WTC11 (cell line): ENCODE measurements around the gene OBSCN. TPM values are rescaled to one million over a fixed set of nuclear protein-coding genes. Genes with fewer than 3 reads are reported as not detected.
A peak's percentile ranks its signal among the peaks of the same experiment; 100 is the strongest.

ENCODE experiments used
- ATAC-seq: fragments of 200-7000 bp; cut with Tn5 transposase; 2 replicates; pipeline ENCODE4 v1.10.0; 2021; ENCODE audit warnings: mild to moderate bottlenecking, moderate library complexity
- CTCF ChIA-PET: fragments of 300-600 bp; sonication (Branson Sonifier 250); formaldehyde crosslinking; loops from one replicate; lab custom pipeline; 2021; ENCODE audit warnings: antibody characterized with exemption; lab: Charles Lee
- POLR2A ChIA-PET: fragments of 350-600 bp; sonication (Branson Sonifier 250); formaldehyde crosslinking; loops from one replicate; lab custom pipeline; 2021; ENCODE audit warnings: antibody characterized with exemption; lab: Charles Lee
- DNase-seq: peaks from one replicate; pipeline ENCODE4 v3.0.0; 2021; ENCODE audit warnings: low spot score
- H3K27ac Mint-ChIP-seq: 2 replicates; pipeline ENCODE4 v1.8.0; 2021; ENCODE audit warnings: mixed read lengths
- H3K27me3 Mint-ChIP-seq: 2 replicates; pipeline ENCODE4 v1.8.0; 2021; ENCODE audit warnings: low read depth, mild to moderate bottlenecking, moderate library complexity, mixed read lengths
- H3K36me3 Mint-ChIP-seq: 2 replicates; pipeline ENCODE4 v1.8.0; 2021; ENCODE audit warnings: mixed read lengths
- H3K4me1 Mint-ChIP-seq: 2 replicates; pipeline ENCODE4 v1.8.0; 2022; ENCODE audit warnings: mixed read lengths
- H3K4me3 Mint-ChIP-seq: 2 replicates; pipeline ENCODE4 v1.8.0; 2021; ENCODE audit warnings: mild to moderate bottlenecking, moderate library complexity, mixed read lengths
- H3K9me3 Mint-ChIP-seq: 2 replicates; pipeline ENCODE4 v1.8.0; 2021; ENCODE audit warnings: mixed read lengths
- CBFB ChIP-seq: sonication (generic); formaldehyde crosslinking; IDR thresholded peaks from 2 replicates; pipeline ENCODE4 v1.8.1; 2022; ENCODE audit warnings: mild to moderate bottlenecking, low read depth, missing genetic modification reagents
- GABPB1 ChIP-seq: sonication (generic); formaldehyde crosslinking; IDR thresholded peaks from 2 replicates; pipeline ENCODE4 v1.8.1; 2023; ENCODE audit warnings: mild to moderate bottlenecking, missing genetic modification reagents
- KAT7 ChIP-seq: sonication (generic); formaldehyde crosslinking; IDR thresholded peaks from 2 replicates; pipeline ENCODE4 v1.8.1; 2023; ENCODE audit warnings: missing genetic modification reagents, mild to moderate bottlenecking, borderline replicate concordance
- RORB ChIP-seq: fragments of 250-450 bp; sonication (Bioruptor Pico); IDR thresholded peaks from 2 replicates; pipeline ENCODE4 v1.9.0; 2021; ENCODE audit warnings: mild to moderate bottlenecking
- SOX15 ChIP-seq: fragments of 250-450 bp; sonication (Bioruptor Pico); IDR thresholded peaks from 2 replicates; pipeline ENCODE4 v1.9.0; 2021; ENCODE audit warnings: mild to moderate bottlenecking
- TP53 ChIP-seq: sonication (generic); formaldehyde crosslinking; IDR thresholded peaks from 2 replicates; pipeline ENCODE4 v1.8.1; 2023; ENCODE audit warnings: mild to moderate bottlenecking, missing genetic modification reagents
- ZBTB21 ChIP-seq: sonication (generic); formaldehyde crosslinking; IDR thresholded peaks from 2 replicates; pipeline ENCODE4 v1.8.1; 2023; ENCODE audit warnings: mild to moderate bottlenecking, missing genetic modification reagents, borderline replicate concordance
- ZNF138 ChIP-seq: sonication (generic); formaldehyde crosslinking; conservative IDR thresholded peaks from 2 replicates; pipeline ENCODE4 v1.8.1; 2022; ENCODE audit warnings: mild to moderate bottlenecking, moderate library complexity, missing genetic modification reagents
- ZNF219 ChIP-seq: sonication (generic); formaldehyde crosslinking; IDR thresholded peaks from 2 replicates; pipeline ENCODE4 v1.8.0; 2023; ENCODE audit warnings: missing genetic modification reagents, mild to moderate bottlenecking, borderline replicate concordance
- ZNF423 ChIP-seq: fragments of 250-450 bp; sonication (Bioruptor Pico); IDR thresholded peaks from 2 replicates; pipeline ENCODE4 v2.1.2; 2022; ENCODE audit warnings: mild to moderate bottlenecking, moderate library complexity
- total RNA-seq: library from RNA; stranded (reverse); gene quantifications from 3 replicates; pipeline ENCODE4 v1.2.3, GENCODE V29; 2021
- TF ChIP-seq, protein P1 (sequence below): fragments of 200-600 bp; IDR thresholded peaks from 2 replicates; pipeline ENCODE4 v1.8.0; 2022; ENCODE audit warnings: antibody characterized with exemption
- TF ChIP-seq, protein P2 (sequence below): sonication (generic); formaldehyde crosslinking; IDR thresholded peaks from 2 replicates; pipeline ENCODE4 v1.8.0; 2023; ENCODE audit warnings: missing genetic modification reagents
- TF ChIP-seq, protein P3 (sequence below): sonication (generic); formaldehyde crosslinking; conservative IDR thresholded peaks from 2 replicates; pipeline ENCODE4 v1.8.1; 2023; ENCODE audit warnings: mild to moderate bottlenecking, low read depth, missing genetic modification reagents, moderate library complexity
- TF ChIP-seq, protein P4 (sequence below): fragments of 250-450 bp; sonication (Bioruptor Pico); IDR thresholded peaks from 2 replicates; pipeline ENCODE4 v2.1.2; 2022; ENCODE audit warnings: mild to moderate bottlenecking, moderate library complexity
- TF ChIP-seq, protein P5 (sequence below): sonication (generic); formaldehyde crosslinking; IDR thresholded peaks from 2 replicates; pipeline ENCODE4 v1.8.0; 2023; ENCODE audit warnings: mild to moderate bottlenecking, missing genetic modification reagents

The OBSCN gene
- total RNA-seq, 1 experiment from 2014 or later, result 38.8 TPM

DNA sequence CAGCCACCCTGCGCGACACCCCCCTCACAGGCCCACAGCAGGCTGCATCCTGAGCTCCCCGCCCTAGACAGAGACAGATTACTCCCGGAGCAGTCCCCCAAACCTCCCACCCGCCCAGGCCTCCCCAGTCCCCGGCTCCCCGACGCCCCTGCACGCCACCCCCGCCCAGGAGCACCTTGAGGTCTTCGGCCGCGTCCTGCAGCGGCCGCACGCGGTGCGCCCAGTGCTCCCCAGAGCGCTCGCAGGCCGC lies 198.1 kb downstream of the OBSCN start (continued):
- TF ChIP-seq TP53 (CRISPR knock-in tag) (no peak), ZNF423 (CRISPR knock-in tag) (no peak)

DNA sequence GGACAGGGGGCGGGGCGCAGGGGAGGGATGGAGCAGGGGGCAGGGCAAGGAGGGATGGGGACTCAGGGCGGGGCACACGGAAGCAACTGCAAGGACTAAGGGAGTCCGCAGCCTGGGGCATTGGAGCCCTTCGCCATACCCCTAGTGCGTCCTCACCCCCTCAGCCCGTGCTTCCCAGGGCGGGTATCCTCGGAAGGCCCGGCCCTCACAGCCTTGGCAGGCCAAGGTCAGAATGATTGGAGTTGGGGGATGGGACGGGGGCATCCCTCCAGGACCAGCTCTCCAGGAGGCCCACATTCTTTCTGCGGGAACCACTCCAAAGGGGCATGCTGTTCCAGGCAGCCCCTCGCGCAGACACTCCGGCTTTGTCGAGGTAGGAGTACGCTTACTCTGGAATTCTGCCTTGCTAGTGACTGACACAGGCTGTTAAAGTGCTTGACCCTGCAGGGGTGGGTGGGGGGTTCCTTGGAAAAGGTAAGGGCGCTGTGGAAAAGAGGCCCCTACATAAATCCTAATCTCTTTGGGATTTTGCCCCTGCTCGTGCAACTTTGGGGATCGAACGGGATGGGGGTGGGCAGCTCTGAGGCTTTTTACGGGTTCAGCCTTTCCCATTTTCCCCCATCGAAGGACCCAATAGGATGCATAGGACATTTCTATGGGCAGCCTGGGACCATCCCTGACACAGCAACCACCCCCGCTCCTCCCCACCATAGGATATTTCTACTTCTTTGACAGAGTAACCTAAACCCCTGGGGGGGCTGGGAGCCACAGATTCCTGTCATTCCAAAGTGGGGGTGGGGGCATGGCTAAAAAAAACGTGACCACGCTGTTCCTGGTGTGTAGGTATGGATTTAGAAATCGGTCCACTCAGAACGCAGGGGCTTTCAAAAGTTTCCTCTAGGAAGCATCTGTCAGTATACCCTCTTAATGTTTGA lies 199.5 kb downstream of the OBSCN start:
- no peak overlapping the region for H3K27ac Mint-ChIP-seq
- ATAC-seq (peak; percentile 27), DNase-seq (no peak)
- peak overlapping the region; percentile 94 for H3K4me3 Mint-ChIP-seq
- ChIA-PET POLR2A (interaction anchor here (0.6 to 3.8 kb wide), 18 partner anchors 17 to 1934 kb away, joined by 3 to 52 read pairs (median 5); a partner anchor contains a TSS), CTCF (interaction anchor here (0.6 to 4.0 kb wide), 12 partner anchors 8 to 454 kb away, joined by 4 to 17 read pairs (median 4); no protein-coding TSS in a partner anchor)
- TF ChIP-seq CBFB (CRISPR knock-in tag), result no peak
- TF ChIP-seq, protein P1, sequence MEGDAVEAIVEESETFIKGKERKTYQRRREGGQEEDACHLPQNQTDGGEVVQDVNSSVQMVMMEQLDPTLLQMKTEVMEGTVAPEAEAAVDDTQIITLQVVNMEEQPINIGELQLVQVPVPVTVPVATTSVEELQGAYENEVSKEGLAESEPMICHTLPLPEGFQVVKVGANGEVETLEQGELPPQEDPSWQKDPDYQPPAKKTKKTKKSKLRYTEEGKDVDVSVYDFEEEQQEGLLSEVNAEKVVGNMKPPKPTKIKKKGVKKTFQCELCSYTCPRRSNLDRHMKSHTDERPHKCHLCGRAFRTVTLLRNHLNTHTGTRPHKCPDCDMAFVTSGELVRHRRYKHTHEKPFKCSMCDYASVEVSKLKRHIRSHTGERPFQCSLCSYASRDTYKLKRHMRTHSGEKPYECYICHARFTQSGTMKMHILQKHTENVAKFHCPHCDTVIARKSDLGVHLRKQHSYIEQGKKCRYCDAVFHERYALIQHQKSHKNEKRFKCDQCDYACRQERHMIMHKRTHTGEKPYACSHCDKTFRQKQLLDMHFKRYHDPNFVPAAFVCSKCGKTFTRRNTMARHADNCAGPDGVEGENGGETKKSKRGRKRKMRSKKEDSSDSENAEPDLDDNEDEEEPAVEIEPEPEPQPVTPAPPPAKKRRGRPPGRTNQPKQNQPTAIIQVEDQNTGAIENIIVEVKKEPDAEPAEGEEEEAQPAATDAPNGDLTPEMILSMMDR, result no peak
- TF ChIP-seq ZNF423 (CRISPR knock-in tag), result 0 out of 2 replicates have a peak, but pooled peaks have one; percentile 35
- TF ChIP-seq, protein P2, sequence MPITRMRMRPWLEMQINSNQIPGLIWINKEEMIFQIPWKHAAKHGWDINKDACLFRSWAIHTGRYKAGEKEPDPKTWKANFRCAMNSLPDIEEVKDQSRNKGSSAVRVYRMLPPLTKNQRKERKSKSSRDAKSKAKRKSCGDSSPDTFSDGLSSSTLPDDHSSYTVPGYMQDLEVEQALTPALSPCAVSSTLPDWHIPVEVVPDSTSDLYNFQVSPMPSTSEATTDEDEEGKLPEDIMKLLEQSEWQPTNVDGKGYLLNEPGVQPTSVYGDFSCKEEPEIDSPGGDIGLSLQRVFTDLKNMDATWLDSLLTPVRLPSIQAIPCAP (CRISPR knock-in tag), result no peak
- TF ChIP-seq GABPB1, result no peak
- TF ChIP-seq ZNF219 (CRISPR knock-in tag), result no peak
- no peak for TF ChIP-seq ZNF138
- TF ChIP-seq, protein P3, sequence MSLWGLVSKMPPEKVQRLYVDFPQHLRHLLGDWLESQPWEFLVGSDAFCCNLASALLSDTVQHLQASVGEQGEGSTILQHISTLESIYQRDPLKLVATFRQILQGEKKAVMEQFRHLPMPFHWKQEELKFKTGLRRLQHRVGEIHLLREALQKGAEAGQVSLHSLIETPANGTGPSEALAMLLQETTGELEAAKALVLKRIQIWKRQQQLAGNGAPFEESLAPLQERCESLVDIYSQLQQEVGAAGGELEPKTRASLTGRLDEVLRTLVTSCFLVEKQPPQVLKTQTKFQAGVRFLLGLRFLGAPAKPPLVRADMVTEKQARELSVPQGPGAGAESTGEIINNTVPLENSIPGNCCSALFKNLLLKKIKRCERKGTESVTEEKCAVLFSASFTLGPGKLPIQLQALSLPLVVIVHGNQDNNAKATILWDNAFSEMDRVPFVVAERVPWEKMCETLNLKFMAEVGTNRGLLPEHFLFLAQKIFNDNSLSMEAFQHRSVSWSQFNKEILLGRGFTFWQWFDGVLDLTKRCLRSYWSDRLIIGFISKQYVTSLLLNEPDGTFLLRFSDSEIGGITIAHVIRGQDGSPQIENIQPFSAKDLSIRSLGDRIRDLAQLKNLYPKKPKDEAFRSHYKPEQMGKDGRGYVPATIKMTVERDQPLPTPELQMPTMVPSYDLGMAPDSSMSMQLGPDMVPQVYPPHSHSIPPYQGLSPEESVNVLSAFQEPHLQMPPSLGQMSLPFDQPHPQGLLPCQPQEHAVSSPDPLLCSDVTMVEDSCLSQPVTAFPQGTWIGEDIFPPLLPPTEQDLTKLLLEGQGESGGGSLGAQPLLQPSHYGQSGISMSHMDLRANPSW (CRISPR knock-in tag), result no peak
- TF ChIP-seq, protein P4, sequence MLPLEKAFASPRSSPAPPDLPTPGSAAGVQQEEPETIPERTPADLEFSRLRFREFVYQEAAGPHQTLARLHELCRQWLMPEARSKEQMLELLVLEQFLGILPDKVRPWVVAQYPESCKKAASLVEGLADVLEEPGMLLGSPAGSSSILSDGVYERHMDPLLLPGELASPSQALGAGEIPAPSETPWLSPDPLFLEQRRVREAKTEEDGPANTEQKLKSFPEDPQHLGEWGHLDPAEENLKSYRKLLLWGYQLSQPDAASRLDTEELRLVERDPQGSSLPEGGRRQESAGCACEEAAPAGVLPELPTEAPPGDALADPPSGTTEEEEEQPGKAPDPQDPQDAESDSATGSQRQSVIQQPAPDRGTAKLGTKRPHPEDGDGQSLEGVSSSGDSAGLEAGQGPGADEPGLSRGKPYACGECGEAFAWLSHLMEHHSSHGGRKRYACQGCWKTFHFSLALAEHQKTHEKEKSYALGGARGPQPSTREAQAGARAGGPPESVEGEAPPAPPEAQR (CRISPR knock-in tag), result no peak
- no peak for TF ChIP-seq KAT7 (CRISPR knock-in tag)
- TF ChIP-seq SOX15, result no peak
- TF ChIP-seq RORB (CRISPR knock-in tag), result no peak
- no peak for TF ChIP-seq ZBTB21 (CRISPR knock-in tag)
- TF ChIP-seq, protein P5, sequence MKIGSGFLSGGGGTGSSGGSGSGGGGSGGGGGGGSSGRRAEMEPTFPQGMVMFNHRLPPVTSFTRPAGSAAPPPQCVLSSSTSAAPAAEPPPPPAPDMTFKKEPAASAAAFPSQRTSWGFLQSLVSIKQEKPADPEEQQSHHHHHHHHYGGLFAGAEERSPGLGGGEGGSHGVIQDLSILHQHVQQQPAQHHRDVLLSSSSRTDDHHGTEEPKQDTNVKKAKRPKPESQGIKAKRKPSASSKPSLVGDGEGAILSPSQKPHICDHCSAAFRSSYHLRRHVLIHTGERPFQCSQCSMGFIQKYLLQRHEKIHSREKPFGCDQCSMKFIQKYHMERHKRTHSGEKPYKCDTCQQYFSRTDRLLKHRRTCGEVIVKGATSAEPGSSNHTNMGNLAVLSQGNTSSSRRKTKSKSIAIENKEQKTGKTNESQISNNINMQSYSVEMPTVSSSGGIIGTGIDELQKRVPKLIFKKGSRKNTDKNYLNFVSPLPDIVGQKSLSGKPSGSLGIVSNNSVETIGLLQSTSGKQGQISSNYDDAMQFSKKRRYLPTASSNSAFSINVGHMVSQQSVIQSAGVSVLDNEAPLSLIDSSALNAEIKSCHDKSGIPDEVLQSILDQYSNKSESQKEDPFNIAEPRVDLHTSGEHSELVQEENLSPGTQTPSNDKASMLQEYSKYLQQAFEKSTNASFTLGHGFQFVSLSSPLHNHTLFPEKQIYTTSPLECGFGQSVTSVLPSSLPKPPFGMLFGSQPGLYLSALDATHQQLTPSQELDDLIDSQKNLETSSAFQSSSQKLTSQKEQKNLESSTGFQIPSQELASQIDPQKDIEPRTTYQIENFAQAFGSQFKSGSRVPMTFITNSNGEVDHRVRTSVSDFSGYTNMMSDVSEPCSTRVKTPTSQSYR (CRISPR knock-in tag), result 0 out of 2 replicates have a peak, but pooled peaks have one; percentile 58
- H3K4me1 Mint-ChIP-seq, result peaks cover 24% of the 10 kb centered on the region
- no peaks in the 10 kb centered on the region for H3K9me3 Mint-ChIP-seq
- H3K36me3 Mint-ChIP-seq, result peaks cover 6% of the 10 kb centered on the region; the same call in 1 of the 2 replicates
- H3K27me3 Mint-ChIP-seq, result no peaks in the 10 kb centered on the region
